ENCODE results near the gene SLC38A6.

Gene SLC38A6

GRCh38 chr14:61051051-61051450 lies 70.0 kb downstream of the SLC38A6 start:
- Histone ChIP-seq H4K8ac (ENCODE audit: low read depth, low read length) (no peak overlapping the region), H3K14ac (ENCODE audit: low read length) (no peak overlapping the region), H3K27me3 (ENCODE audit: control insufficient read depth in 3 of 3, insufficient read depth in 3 of 3, low read depth in 1 of 3, low read length in 3 of 3) (no peaks in the 10 kb centered on the region), H3K23ac (ENCODE audit: low read depth, low read length, poor library complexity) (no peak overlapping the region), H3K36me3 (replicated peaks in 1 of 2; ENCODE audit: control insufficient read depth in 2 of 2, insufficient read depth in 2 of 2, low read length in 2 of 2) (no peaks in the 10 kb centered on the region), H2AK5ac (ENCODE audit: low read depth, low read length) (no peak overlapping the region), H3K4me2 (ENCODE audit: insufficient read depth, low read length, poor library complexity, severe bottlenecking) (no peak overlapping the region), H2BK120ac (ENCODE audit: low read depth, low read length) (no peak overlapping the region), H4K91ac (ENCODE audit: low read depth, low read length, poor library complexity) (no peak overlapping the region), H3K4me3 (ENCODE audit: low read length in 2 of 2) (no peak overlapping the region), H3K9ac (ENCODE audit: low read depth, low read length, poor library complexity) (no peak overlapping the region), H3K9me3 (replicated peaks in 1 of 2; ENCODE audit: control insufficient read depth in 2 of 2, insufficient read depth in 1 of 2, low read depth in 1 of 2, low read length in 2 of 2) (peaks cover 0 to 7% of the 10 kb centered on the region in 2 donors), H3K4ac (ENCODE audit: low read length) (no peak overlapping the region), H3K4me1 (ENCODE audit: control insufficient read depth in 2 of 2, insufficient read depth in 1 of 2, low read depth in 1 of 2, low read length in 2 of 2) (peaks cover 0 to 13% of the 10 kb centered on the region in 2 donors), H2BK5ac (ENCODE audit: low read length) (no peak overlapping the region), H2BK15ac (ENCODE audit: low read length) (no peak overlapping the region), H3K79me1 (ENCODE audit: low read depth, low read length) (no peaks in the 10 kb centered on the region), H3K18ac (ENCODE audit: low read length) (no peak overlapping the region), H2AFZ (ENCODE audit: low read length) (no peak overlapping the region), H3K27ac (replicated peaks; ENCODE audit: low read length) (no peak overlapping the region), H2BK12ac (ENCODE audit: low read length) (no peak overlapping the region)
- no CpG with 5 or more reads among the region's 1 CpG for WGBS, 2 donors (ENCODE audit: extremely low coverage in 2 of 2, insufficient read length in 2 of 2, insufficient replicate concordance in 1 of 2)
- no peak for DNase-seq (ENCODE audit: low spot score)

DNA sequence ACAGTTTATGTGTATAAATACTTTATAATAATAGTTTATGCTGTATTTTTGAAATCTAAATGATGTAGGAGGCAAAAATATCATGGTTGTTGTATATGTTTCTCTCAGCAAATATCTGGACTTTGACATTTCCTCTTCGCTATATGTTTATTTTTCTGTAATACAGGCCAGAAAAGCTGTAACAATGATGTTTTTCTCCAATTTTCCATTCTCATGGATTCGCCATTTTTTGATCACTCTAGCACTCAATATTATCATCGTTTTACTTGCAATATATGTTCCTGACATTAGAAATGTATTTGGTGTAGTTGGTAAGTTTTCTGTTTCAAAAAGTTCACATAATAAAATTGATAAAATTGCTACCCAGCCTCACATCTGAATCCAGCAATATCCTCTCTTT lies 70.6 kb downstream of the SLC38A6 start:
- no peak overlapping the region for H2BK120ac ChIP-seq (ENCODE audit: low read depth, low read length)

GRCh38 chr14:61063461-61063860 lies 82.4 kb downstream of the SLC38A6 start:
- no peaks in the 10 kb centered on the region for H3K36me3 ChIP-seq (replicated peaks in 1 of 2; ENCODE audit: control insufficient read depth in 2 of 2, insufficient read depth in 2 of 2, low read length in 2 of 2)
- no peak overlapping the region for H3K4me3 ChIP-seq (ENCODE audit: low read length in 2 of 2)
- H4K91ac ChIP-seq (ENCODE audit: low read depth, low read length, poor library complexity), result no peak overlapping the region
- no peak overlapping the region for H4K8ac ChIP-seq (ENCODE audit: low read depth, low read length)
- no peak overlapping the region for H2AFZ ChIP-seq (ENCODE audit: low read length)
- H3K14ac ChIP-seq (ENCODE audit: low read length), result no peak overlapping the region
- no peak for DNase-seq (ENCODE audit: low spot score)
- H3K4me1 ChIP-seq (ENCODE audit: control insufficient read depth in 2 of 2, insufficient read depth in 1 of 2, low read depth in 1 of 2, low read length in 2 of 2), result no peaks in the 10 kb centered on the region
- H2BK120ac ChIP-seq (ENCODE audit: low read depth, low read length), result no peak overlapping the region
- H3K23ac ChIP-seq (ENCODE audit: low read depth, low read length, poor library complexity), result no peak overlapping the region
- no peak overlapping the region for H2BK12ac ChIP-seq (ENCODE audit: low read length)
- no peaks in the 10 kb centered on the region for H3K79me1 ChIP-seq (ENCODE audit: low read depth, low read length)
- no peak overlapping the region for H2AK5ac ChIP-seq (ENCODE audit: low read depth, low read length)
- no peak overlapping the region for H3K27ac ChIP-seq (replicated peaks; ENCODE audit: low read length)
- no peak overlapping the region for H2BK15ac ChIP-seq (ENCODE audit: low read length)
- H3K27me3 ChIP-seq (ENCODE audit: control insufficient read depth in 3 of 3, insufficient read depth in 3 of 3, low read depth in 1 of 3, low read length in 3 of 3), result no peaks in the 10 kb centered on the region
- no peak overlapping the region for H3K9ac ChIP-seq (ENCODE audit: low read depth, low read length, poor library complexity)
- no peak overlapping the region for H3K4ac ChIP-seq (ENCODE audit: low read length)
- no peak overlapping the region for H2BK5ac ChIP-seq (ENCODE audit: low read length)
- H3K18ac ChIP-seq (ENCODE audit: low read length), result no peak overlapping the region
- H3K4me2 ChIP-seq (ENCODE audit: insufficient read depth, low read length, poor library complexity, severe bottlenecking), result no peak overlapping the region
- no CpG with 5 or more reads among the region's 3 CpGs for WGBS, 2 donors (ENCODE audit: extremely low coverage in 2 of 2, insufficient read length in 2 of 2, insufficient replicate concordance in 1 of 2)
- H3K9me3 ChIP-seq (replicated peaks in 1 of 2; ENCODE audit: control insufficient read depth in 2 of 2, insufficient read depth in 1 of 2, low read depth in 1 of 2, low read length in 2 of 2), result peaks cover 0 to 5% of the 10 kb centered on the region in 2 donors

More for the DNA sequence above, 70.6 kb downstream of the SLC38A6 start:
- peaks cover 0 to 7% of the 10 kb centered on the region in 2 donors for H3K9me3 ChIP-seq (replicated peaks in 1 of 2; ENCODE audit: control insufficient read depth in 2 of 2, insufficient read depth in 1 of 2, low read depth in 1 of 2, low read length in 2 of 2)
- H2AFZ ChIP-seq (ENCODE audit: low read length), result no peak overlapping the region
- H4K91ac ChIP-seq (ENCODE audit: low read depth, low read length, poor library complexity), result no peak overlapping the region
- H3K18ac ChIP-seq (ENCODE audit: low read length), result no peak overlapping the region
- H3K27me3 ChIP-seq (ENCODE audit: control insufficient read depth in 3 of 3, insufficient read depth in 3 of 3, low read depth in 1 of 3, low read length in 3 of 3), result no peaks in the 10 kb centered on the region
- H2BK5ac ChIP-seq (ENCODE audit: low read length), result no peak overlapping the region
- no peak overlapping the region for H2BK12ac ChIP-seq (ENCODE audit: low read length)
- no peak overlapping the region for H4K8ac ChIP-seq (ENCODE audit: low read depth, low read length)
- WGBS, 2 donors (ENCODE audit: extremely low coverage in 2 of 2, insufficient read length in 2 of 2, insufficient replicate concordance in 1 of 2), result no CpG with 5 or more reads among the region's 3 CpGs
- H2AK5ac ChIP-seq (ENCODE audit: low read depth, low read length), result no peak overlapping the region
- no peak overlapping the region for H3K4ac ChIP-seq (ENCODE audit: low read length)
- H3K14ac ChIP-seq (ENCODE audit: low read length), result no peak overlapping the region
- H2BK15ac ChIP-seq (ENCODE audit: low read length), result no peak overlapping the region
- H3K4me1 ChIP-seq (ENCODE audit: control insufficient read depth in 2 of 2, insufficient read depth in 1 of 2, low read depth in 1 of 2, low read length in 2 of 2), result peaks cover 0 to 13% of the 10 kb centered on the region in 2 donors
- H3K27ac ChIP-seq (replicated peaks; ENCODE audit: low read length), result no peak overlapping the region
- no peak overlapping the region for H3K4me3 ChIP-seq (ENCODE audit: low read length in 2 of 2)
- no peaks in the 10 kb centered on the region for H3K36me3 ChIP-seq (replicated peaks in 1 of 2; ENCODE audit: control insufficient read depth in 2 of 2, insufficient read depth in 2 of 2, low read length in 2 of 2)
- H3K4me2 ChIP-seq (ENCODE audit: insufficient read depth, low read length, poor library complexity, severe bottlenecking), result no peak overlapping the region
- no peak for DNase-seq (ENCODE audit: low spot score)
- no peak overlapping the region for H3K9ac ChIP-seq (ENCODE audit: low read depth, low read length, poor library complexity)
- H3K23ac ChIP-seq (ENCODE audit: low read depth, low read length, poor library complexity), result no peak overlapping the region
- no peaks in the 10 kb centered on the region for H3K79me1 ChIP-seq (ENCODE audit: low read depth, low read length)

DNA sequence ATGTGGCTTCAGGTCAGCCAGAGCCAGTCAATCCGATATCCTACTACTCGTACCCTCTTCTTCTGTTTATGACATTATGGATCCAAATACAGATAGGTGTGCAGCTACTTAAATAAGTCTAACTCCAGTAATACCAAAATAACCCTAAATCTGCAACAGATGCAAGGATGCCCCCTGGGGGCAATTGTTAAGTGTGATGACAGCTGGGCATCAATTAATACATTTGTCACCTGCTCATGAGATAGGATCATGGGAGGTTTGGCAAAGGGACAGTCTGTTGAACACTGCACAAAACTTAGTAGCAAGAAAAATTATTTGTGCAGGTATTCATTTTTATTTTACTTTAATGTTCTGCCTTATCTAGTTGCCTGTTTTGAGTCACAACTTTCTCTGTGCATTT lies 83.2 kb downstream of the SLC38A6 start:
- Histone ChIP-seq H3K4me3 (ENCODE audit: low read length in 2 of 2) (no peak overlapping the region), H3K18ac (ENCODE audit: low read length) (no peak overlapping the region), H2BK5ac (ENCODE audit: low read length) (no peak overlapping the region), H3K9me3 (replicated peaks in 1 of 2; ENCODE audit: control insufficient read depth in 2 of 2, insufficient read depth in 1 of 2, low read depth in 1 of 2, low read length in 2 of 2) (peaks cover 0 to 5% of the 10 kb centered on the region in 2 donors), H4K8ac (ENCODE audit: low read depth, low read length) (no peak overlapping the region), H3K23ac (ENCODE audit: low read depth, low read length, poor library complexity) (no peak overlapping the region), H3K4ac (ENCODE audit: low read length) (no peak overlapping the region), H2AK5ac (ENCODE audit: low read depth, low read length) (no peak overlapping the region), H3K14ac (ENCODE audit: low read length) (no peak overlapping the region), H3K36me3 (replicated peaks in 1 of 2; ENCODE audit: control insufficient read depth in 2 of 2, insufficient read depth in 2 of 2, low read length in 2 of 2) (no peaks in the 10 kb centered on the region), H3K79me1 (ENCODE audit: low read depth, low read length) (no peaks in the 10 kb centered on the region), H2BK120ac (ENCODE audit: low read depth, low read length) (no peak overlapping the region), H4K91ac (ENCODE audit: low read depth, low read length, poor library complexity) (no peak overlapping the region), H2BK12ac (ENCODE audit: low read length) (no peak overlapping the region), H2BK15ac (ENCODE audit: low read length) (no peak overlapping the region), H3K4me1 (ENCODE audit: control insufficient read depth in 2 of 2, insufficient read depth in 1 of 2, low read depth in 1 of 2, low read length in 2 of 2) (no peaks in the 10 kb centered on the region), H2AFZ (ENCODE audit: low read length) (no peak overlapping the region), H3K27ac (replicated peaks; ENCODE audit: low read length) (no peak overlapping the region), H3K9ac (ENCODE audit: low read depth, low read length, poor library complexity) (no peak overlapping the region), H3K4me2 (ENCODE audit: insufficient read depth, low read length, poor library complexity, severe bottlenecking) (no peak overlapping the region), H3K27me3 (ENCODE audit: control insufficient read depth in 3 of 3, insufficient read depth in 3 of 3, low read depth in 1 of 3, low read length in 3 of 3) (no peaks in the 10 kb centered on the region)
- no CpG with 5 or more reads among the region's 2 CpGs for WGBS, 2 donors (ENCODE audit: extremely low coverage in 2 of 2, insufficient read length in 2 of 2, insufficient replicate concordance in 1 of 2)
- DNase-seq (ENCODE audit: low spot score), result no peak
